HEK293T (cell line): ENCODE results near the gene GOLGA1.
"Not testable (repeated sequence)": the region's sequence is repeated elsewhere in the genome, so short reads cannot be mapped to it uniquely, and the experiment has no call there.

Experiments used
- CTCF ChIA-PET: fragments of 350-600 bp; formaldehyde crosslinking; extraction: SDS; loops from one replicate; lab custom pipeline; 2021; ENCODE audit warnings: antibody characterized with exemption, inconsistent platforms; lab: Yijun Ruan, JAX
- POLR2A ChIA-PET: fragments of 350-600 bp; formaldehyde crosslinking; extraction: SDS; loops from one replicate; lab custom pipeline; 2020; ENCODE audit warnings: antibody characterized with exemption, inconsistent platforms; lab: Yijun Ruan, JAX
- DNase-seq: peaks from one replicate; pipeline ENCODE4 v3.0.0; 2012; ENCODE audit warnings: mixed read lengths; ENCODE audit errors: extremely low spot score
- ARNT ChIP-seq: fragments of 450-650 bp; IDR thresholded peaks from 2 replicates; pipeline ENCODE4 v1.6.1; 2017; ENCODE audit warnings: mild to moderate bottlenecking
- BHLHE40 ChIP-seq: fragments of 450-650 bp; IDR thresholded peaks from 2 replicates; pipeline ENCODE4 v1.6.1; 2016; ENCODE audit warnings: mild to moderate bottlenecking, moderate library complexity, borderline replicate concordance
- CTBP1 ChIP-seq: fragments of 450-650 bp; IDR thresholded peaks from 2 replicates; pipeline ENCODE4 v1.6.1; 2016; ENCODE audit warnings: borderline replicate concordance
- ELF4 ChIP-seq: fragments of 450-650 bp; IDR thresholded peaks from 2 replicates; pipeline ENCODE4 v1.6.1; 2017; ENCODE audit warnings: antibody characterized with exemption
- FOXA1 ChIP-seq: fragments of 450-650 bp; IDR thresholded peaks from 2 replicates; pipeline ENCODE4 v1.6.1; 2016; ENCODE audit warnings: mild to moderate bottlenecking
- FOXK2 ChIP-seq: fragments of 450-650 bp; IDR thresholded peaks from 2 replicates; pipeline ENCODE4 v1.6.1; 2016; ENCODE audit warnings: mild to moderate bottlenecking
- FOXM1 ChIP-seq: fragments of 450-650 bp; IDR thresholded peaks from 2 replicates; pipeline ENCODE4 v1.6.1; 2017; ENCODE audit warnings: mild to moderate bottlenecking, borderline replicate concordance
- HDGF ChIP-seq: fragments of 450-650 bp; IDR thresholded peaks from 2 replicates; pipeline ENCODE4 v1.6.1; 2017; ENCODE audit warnings: antibody characterized with exemption, borderline replicate concordance
- L3MBTL2 ChIP-seq: fragments of 450-650 bp; conservative IDR thresholded peaks from 2 replicates; pipeline ENCODE4 v1.6.1; 2016; ENCODE audit warnings: mild to moderate bottlenecking
- LEF1 ChIP-seq: fragments of 450-650 bp; IDR thresholded peaks from 2 replicates; pipeline ENCODE4 v1.6.1; 2017; ENCODE audit warnings: mild to moderate bottlenecking, borderline replicate concordance
- NFRKB ChIP-seq: fragments of 450-650 bp; IDR thresholded peaks from 2 replicates; pipeline ENCODE4 v1.6.1; 2016; ENCODE audit warnings: mild to moderate bottlenecking, moderate library complexity
- PKNOX1 ChIP-seq: fragments of 450-650 bp; IDR thresholded peaks from 2 replicates; pipeline ENCODE4 v1.6.1; 2016
- SP1 ChIP-seq: fragments of 450-650 bp; IDR thresholded peaks from 2 replicates; pipeline ENCODE4 v1.6.1; 2017
- SUZ12 ChIP-seq: fragments of 450-650 bp; IDR thresholded peaks from 2 replicates; pipeline ENCODE4 v1.6.1; 2016; ENCODE audit warnings: mild to moderate bottlenecking
- TARDBP ChIP-seq: fragments of 450-650 bp; IDR thresholded peaks from 2 replicates; pipeline ENCODE4 v1.6.1; 2016
- ZNF384 ChIP-seq: fragments of 450-650 bp; IDR thresholded peaks from 2 replicates; pipeline ENCODE4 v1.6.1; 2016

Gene GOLGA1

GRCh38 chr9:124852121-124852828, 88.6 kb downstream of the GOLGA1 start:
- POLR2A ChIA-PET = interaction anchor here (2.0 to 3.4 kb wide), 3 partner anchors 10 to 81 kb away, joined by 8 to 29 read pairs (median 24); partner anchors contain the start of genes ARPC5L, NR6A1, OLFML2A and RPL35
- DNase-seq = no peak
- TF ChIP-seq FOXM1 (no peak), TARDBP (no peak), ELF4 (no peak), HDGF (no peak), L3MBTL2 (no peak), NFRKB (no peak), LEF1 (no peak), ARNT (no peak), SP1 (no peak), FOXA1 (no peak), PKNOX1 (no peak), FOXK2 (no peak), BHLHE40 (no peak), CTBP1 (no peak), SUZ12 (no peak), ZNF384 (no peak)
- CTCF ChIA-PET = interaction anchor here (0.6 to 8.0 kb wide), 19 partner anchors 9 to 115 kb away, joined by 3 to 244 read pairs (median 6); partner anchors contain the start of genes ARPC5L, NR6A1 and OLFML2A

- CTCF ChIA-PET = interaction anchor here (1.1 to 8.0 kb wide), 2 partner anchors 70 to 76 kb away, joined by 3 to 244 read pairs; partner anchors contain the start of genes NR6A1 and OLFML2A
- no peak for DNase-seq
- no peak for TF ChIP-seq ARNT
- no peak for TF ChIP-seq PKNOX1
- TF ChIP-seq FOXA1 = no peak
- TF ChIP-seq ELF4 = no peak
- no peak for TF ChIP-seq BHLHE40
- no peak for TF ChIP-seq ZNF384
- no peak for TF ChIP-seq LEF1
- POLR2A ChIA-PET = interaction anchor here (1.4 kb wide), 1 partner anchor 391 kb away, joined by 3 read pairs; the partner anchor contains the start of gene HSPA5
Measured at GRCh38 chr9:124849801-124850200, 91.1 kb downstream of the GOLGA1 start.

GRCh38 chr9:124846969-124847368, 93.9 kb downstream of the GOLGA1 start:
- no peak for DNase-seq
- TF ChIP-seq BHLHE40 = no peak
- no peak for TF ChIP-seq SUZ12
- no peak for TF ChIP-seq ZNF384
- no peak for TF ChIP-seq FOXM1
- TF ChIP-seq LEF1 = no peak
- no peak for TF ChIP-seq NFRKB
- no peak for TF ChIP-seq FOXA1
- ChIA-PET CTCF (interaction anchor here (0.7 to 1.2 kb wide), 2 partner anchors 55 to 70 kb away, joined by 4 read pairs; no protein-coding TSS in a partner anchor), POLR2A (interaction anchor here (1.3 kb wide), 1 partner anchor 77 kb away, joined by 3 read pairs; no protein-coding TSS in a partner anchor)

- CTCF ChIA-PET = interaction anchor here (1.2 kb wide), 1 partner anchor 69 kb away, joined by 4 read pairs; no protein-coding TSS in a partner anchor
- POLR2A ChIA-PET = interaction anchor here (1.3 kb wide), 1 partner anchor 76 kb away, joined by 3 read pairs; no protein-coding TSS in a partner anchor
- DNase-seq = not testable (repeated sequence)
Measured at GRCh38 chr9:124846467-124846866, 94.4 kb downstream of the GOLGA1 start.

GRCh38 chr9:124844291-124844690, 96.6 kb downstream of the GOLGA1 start:
- ChIA-PET CTCF (no interaction called here), POLR2A (no interaction called here)
- TF ChIP-seq ELF4 (no peak), PKNOX1 (no peak), HDGF (no peak), CTBP1 (no peak)
- DNase-seq = no peak

GRCh38 chr9:124843456-124844034, 97.3 kb downstream of the GOLGA1 start:
- POLR2A ChIA-PET = interaction anchor here (0.6 to 0.7 kb wide), 2 partner anchors 19 to 20 kb away, joined by 3 to 4 read pairs; partner anchors contain the start of genes ARPC5L and RPL35
- TF ChIP-seq ZNF384 (no peak), TARDBP (no peak), NFRKB (no peak)
- CTCF ChIA-PET = interaction anchor here (1.3 kb wide), 1 partner anchor 9 kb away, joined by 11 read pairs; the partner anchor contains the start of gene WDR38

More at GRCh38 chr9:124843456-124844034, 97.3 kb downstream of the GOLGA1 start:
- no peak for DNase-seq
